Upper lobe of right lung (tissue), 1 donor: Measurements from ENCODE around the gene CD46. TPM values are rescaled to one million over a fixed set of nuclear protein-coding genes. Genes with fewer than 3 reads are reported as not detected.
A peak's percentile ranks its signal among the peaks of the same experiment; 100 is the strongest.

Experiments used
- ATAC-seq: fragments of 200-7000 bp; cut with Tn5 transposase; one replicate; pipeline ENCODE4 v1.9.1; 2020; ENCODE audit warnings: mild to moderate bottlenecking, moderate library complexity
- DNase-seq: peaks from one replicate; pipeline ENCODE4 v3.0.0-alpha.2; 2020
- H3K27ac ChIP-seq: fragments of 200-600 bp; one replicate; pipeline ENCODE4 v1.8.0; 2022
- H3K27me3 ChIP-seq: fragments of 200-600 bp; one replicate; pipeline ENCODE4 v1.8.0; 2022; ENCODE audit warnings: mild to moderate bottlenecking
- H3K36me3 ChIP-seq: fragments of 200-600 bp; one replicate; pipeline ENCODE4 v1.8.0; 2022
- H3K4me1 ChIP-seq: fragments of 200-600 bp; one replicate; pipeline ENCODE4 v1.8.0; 2022
- H3K4me3 ChIP-seq: fragments of 200-600 bp; one replicate; pipeline ENCODE4 v1.8.0; 2022; ENCODE audit warnings: mild to moderate bottlenecking
- H3K9me3 ChIP-seq: fragments of 200-600 bp; one replicate; pipeline ENCODE4 v1.8.0; 2022
- CTCF ChIP-seq: fragments of 200-600 bp; IDR thresholded peaks from one replicate; pipeline ENCODE4 v1.8.0; 2022; ENCODE audit warnings: antibody characterized with exemption
- intact Hi-C: fragments of 100-400 bp; cut with DNase I; formaldehyde crosslinking; loops from one replicate; pipeline ENCODE4 v1.11.0; 2022
- total RNA-seq: library from RNA; stranded (reverse); fragmentation: NEBNext Ultra II Directional; extraction: Animal tissue kit (Norgen Biotek cat#: 25700); gene quantifications from one replicate; pipeline ENCODE4 v1.2.1, GENCODE V29; 2021
- donor health status: DM: no; HTN: yes; CAD: no; lungs with severe emphysema.

Gene CD46
- total RNA-seq, 1 donor from 2014 or later: 335 TPM

- ATAC-seq (no peak), DNase-seq (no peak)
- intact Hi-C loops: no loop called here
- Histone ChIP-seq H3K27me3 (no peaks in the 10 kb centered on the region), H3K4me1 (peaks cover 58% of the 10 kb centered on the region), H3K27ac (no peak overlapping the region), H3K9me3 (no peaks in the 10 kb centered on the region), H3K4me3 (no peak overlapping the region), H3K36me3 (peaks cover 4% of the 10 kb centered on the region)
- no peak for TF ChIP-seq CTCF
Measured at GRCh38 chr1:207842506-207842905, 90.7 kb downstream of the CD46 start.

GRCh38 chr1:207844371-207844770 is 92.5 kb downstream of the CD46 start:
- peaks cover 62% of the 10 kb centered on the region for H3K4me1 ChIP-seq
- no peak overlapping the region for H3K4me3 ChIP-seq
- H3K9me3 ChIP-seq: no peaks in the 10 kb centered on the region
- H3K36me3 ChIP-seq: peaks cover 4% of the 10 kb centered on the region
- H3K27me3 ChIP-seq: no peaks in the 10 kb centered on the region
- intact Hi-C loops: no loop called here
- H3K27ac ChIP-seq: no peak overlapping the region
- DNase-seq (no peak), ATAC-seq (peak; percentile 44)
- TF ChIP-seq CTCF: no peak

Other genes with a start within 250 kb of the CD46 start
- gene CR1L, start 106.9 kb upstream of the CD46 start, total RNA-seq: not detected
- gene CD34, start 159.1 kb downstream of the CD46 start, total RNA-seq: 50.7 TPM